BE2C (cell line): Measurements from ENCODE around the gene GNPDA1.
"Not testable (repeated sequence)": the region's sequence is repeated elsewhere in the genome, so short reads cannot be mapped to it uniquely, and the experiment has no call there.

Experiments used
- DNase-seq: peaks from one replicate; pipeline ENCODE4 v3.0.0-alpha.2; 2020
- H3K27me3 ChIP-seq: fragments of 250-450 bp; sonication (Bioruptor Pico); 2 replicates; pipeline ENCODE4 v1.5.1; 2020; ENCODE audit warnings: mild to moderate bottlenecking
- H3K36me3 ChIP-seq: fragments of 250-450 bp; sonication (Bioruptor Pico); 2 replicates; pipeline ENCODE4 v1.5.1; 2020; ENCODE audit warnings: mild to moderate bottlenecking
- H3K4me1 ChIP-seq: fragments of 250-450 bp; sonication (Bioruptor Pico); 2 replicates; pipeline ENCODE4 v1.5.1; 2020
- H3K4me3 ChIP-seq: 2 replicates; pipeline ENCODE4 v1.5.1; 2011; ENCODE audit warnings: low read depth, low read length
- H3K9me3 ChIP-seq: fragments of 250-450 bp; sonication (Bioruptor Pico); 2 replicates; pipeline ENCODE4 v1.5.1; 2020
- TF ChIP-seq, protein P1 (sequence below): IDR thresholded peaks from 2 replicates; pipeline ENCODE4 v1.5.1; 2012; ENCODE audit warnings: mild to moderate bottlenecking, low read depth, low read length

Gene GNPDA1

DNA sequence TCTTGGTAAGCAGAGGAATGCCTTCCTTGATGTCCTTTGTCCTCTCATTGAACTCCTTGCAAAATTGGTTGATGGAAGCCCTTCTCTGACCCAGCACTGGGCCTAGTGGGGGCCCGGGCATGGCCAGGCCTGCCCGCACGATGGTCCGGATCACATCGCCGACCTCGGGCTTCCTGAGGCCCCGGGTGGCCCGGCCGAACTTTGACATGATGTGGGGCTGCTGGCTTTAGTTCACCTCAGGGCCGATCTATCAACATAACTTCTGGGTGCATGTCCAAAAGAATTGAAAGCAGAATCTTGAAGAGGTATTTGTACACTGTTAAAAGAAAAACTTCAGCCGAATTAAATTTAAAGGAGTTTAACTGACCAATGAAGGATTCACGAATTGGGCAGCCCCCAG, 24.1 kb upstream of the GNPDA1 start:
- peaks cover 10% of the 10 kb centered on the region; the same call in 1 of the 2 replicates for H3K4me1 ChIP-seq
- H3K9me3 ChIP-seq: no peaks in the 10 kb centered on the region
- no peaks in the 10 kb centered on the region for H3K36me3 ChIP-seq
- TF ChIP-seq, protein P1, sequence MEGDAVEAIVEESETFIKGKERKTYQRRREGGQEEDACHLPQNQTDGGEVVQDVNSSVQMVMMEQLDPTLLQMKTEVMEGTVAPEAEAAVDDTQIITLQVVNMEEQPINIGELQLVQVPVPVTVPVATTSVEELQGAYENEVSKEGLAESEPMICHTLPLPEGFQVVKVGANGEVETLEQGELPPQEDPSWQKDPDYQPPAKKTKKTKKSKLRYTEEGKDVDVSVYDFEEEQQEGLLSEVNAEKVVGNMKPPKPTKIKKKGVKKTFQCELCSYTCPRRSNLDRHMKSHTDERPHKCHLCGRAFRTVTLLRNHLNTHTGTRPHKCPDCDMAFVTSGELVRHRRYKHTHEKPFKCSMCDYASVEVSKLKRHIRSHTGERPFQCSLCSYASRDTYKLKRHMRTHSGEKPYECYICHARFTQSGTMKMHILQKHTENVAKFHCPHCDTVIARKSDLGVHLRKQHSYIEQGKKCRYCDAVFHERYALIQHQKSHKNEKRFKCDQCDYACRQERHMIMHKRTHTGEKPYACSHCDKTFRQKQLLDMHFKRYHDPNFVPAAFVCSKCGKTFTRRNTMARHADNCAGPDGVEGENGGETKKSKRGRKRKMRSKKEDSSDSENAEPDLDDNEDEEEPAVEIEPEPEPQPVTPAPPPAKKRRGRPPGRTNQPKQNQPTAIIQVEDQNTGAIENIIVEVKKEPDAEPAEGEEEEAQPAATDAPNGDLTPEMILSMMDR: no peak
- H3K27me3 ChIP-seq: no peaks in the 10 kb centered on the region
- no peak overlapping the region for H3K4me3 ChIP-seq
- DNase-seq: no peak

DNA sequence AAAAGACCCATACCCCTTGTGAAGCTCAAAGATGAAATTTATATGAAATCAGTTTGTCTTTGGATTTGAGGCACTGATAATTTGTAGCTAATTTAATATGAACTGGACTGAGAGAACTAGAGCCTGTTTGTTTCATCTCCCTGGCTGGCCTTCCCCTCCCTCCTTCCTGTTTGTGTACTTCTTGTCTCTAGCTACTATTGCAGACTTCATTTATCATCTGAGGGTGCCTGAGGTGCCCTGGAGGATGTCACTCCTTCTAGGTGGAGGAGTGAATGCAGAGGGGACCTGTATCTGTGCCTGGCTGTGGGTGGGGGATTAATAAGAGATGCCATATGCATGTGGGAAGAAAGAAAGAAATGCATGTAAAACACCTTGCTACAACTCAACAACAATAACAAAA, 22.2 kb upstream of the GNPDA1 start:
- no peak for DNase-seq

DNA sequence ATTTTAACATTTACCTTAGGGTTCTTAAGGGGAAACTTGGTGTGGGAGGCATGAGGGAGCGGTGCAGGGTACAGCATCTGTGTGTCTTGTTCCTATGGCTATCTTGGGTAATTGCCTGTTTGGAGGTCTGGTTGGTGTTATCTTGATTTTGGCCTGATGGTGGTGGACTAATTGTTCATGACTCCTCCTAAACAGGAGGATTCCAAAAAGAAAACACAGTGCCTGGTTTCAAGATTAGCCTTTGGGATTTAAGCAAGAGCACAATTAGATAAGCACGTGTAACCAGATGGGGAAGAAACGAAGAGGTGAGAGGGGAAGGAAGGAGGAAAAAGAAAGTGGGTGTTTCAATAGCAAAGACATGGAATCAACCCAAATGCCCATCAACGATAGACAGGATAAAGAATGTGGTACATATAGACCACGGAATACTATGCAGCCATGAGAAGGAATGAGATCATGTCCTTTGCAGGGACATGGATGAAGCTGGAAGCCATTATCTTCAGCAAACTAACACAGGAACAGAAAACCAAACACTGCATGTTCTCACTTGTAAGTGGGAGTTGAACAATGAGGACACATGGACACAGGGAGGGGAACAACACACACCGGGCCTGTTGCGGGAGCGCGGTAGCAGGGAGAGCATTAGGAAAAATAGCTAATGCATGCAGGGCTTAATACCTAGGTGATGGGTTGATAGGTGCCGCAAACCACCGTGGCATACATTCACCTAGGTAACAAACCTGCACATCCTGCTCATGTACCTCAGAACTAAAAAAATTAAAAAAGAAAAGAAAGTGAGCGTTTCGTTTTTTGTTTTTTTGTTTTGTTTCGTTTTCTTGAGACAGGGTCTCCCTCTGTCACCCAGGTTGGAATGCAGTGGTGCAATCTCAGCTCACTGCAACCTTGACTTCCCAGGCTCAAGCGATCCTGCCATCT, 21.1 kb upstream of the GNPDA1 start:
- DNase-seq: peak; percentile 21
- H3K27me3 ChIP-seq, H3K4me3 ChIP-seq, H3K9me3 ChIP-seq, H3K36me3 ChIP-seq: not testable (repeated sequence)
- H3K4me1 ChIP-seq: peaks cover 10% of the 10 kb centered on the region; the same call in 1 of the 2 replicates

More for the DNA sequence above, 22.2 kb upstream of the GNPDA1 start:
- peaks cover 10% of the 10 kb centered on the region; the same call in 1 of the 2 replicates for H3K4me1 ChIP-seq
- no peaks in the 10 kb centered on the region for H3K36me3 ChIP-seq
- H3K4me3 ChIP-seq: no peak overlapping the region
- no peaks in the 10 kb centered on the region for H3K27me3 ChIP-seq
- TF ChIP-seq, protein P1: no peak
- H3K9me3 ChIP-seq: no peaks in the 10 kb centered on the region

DNA sequence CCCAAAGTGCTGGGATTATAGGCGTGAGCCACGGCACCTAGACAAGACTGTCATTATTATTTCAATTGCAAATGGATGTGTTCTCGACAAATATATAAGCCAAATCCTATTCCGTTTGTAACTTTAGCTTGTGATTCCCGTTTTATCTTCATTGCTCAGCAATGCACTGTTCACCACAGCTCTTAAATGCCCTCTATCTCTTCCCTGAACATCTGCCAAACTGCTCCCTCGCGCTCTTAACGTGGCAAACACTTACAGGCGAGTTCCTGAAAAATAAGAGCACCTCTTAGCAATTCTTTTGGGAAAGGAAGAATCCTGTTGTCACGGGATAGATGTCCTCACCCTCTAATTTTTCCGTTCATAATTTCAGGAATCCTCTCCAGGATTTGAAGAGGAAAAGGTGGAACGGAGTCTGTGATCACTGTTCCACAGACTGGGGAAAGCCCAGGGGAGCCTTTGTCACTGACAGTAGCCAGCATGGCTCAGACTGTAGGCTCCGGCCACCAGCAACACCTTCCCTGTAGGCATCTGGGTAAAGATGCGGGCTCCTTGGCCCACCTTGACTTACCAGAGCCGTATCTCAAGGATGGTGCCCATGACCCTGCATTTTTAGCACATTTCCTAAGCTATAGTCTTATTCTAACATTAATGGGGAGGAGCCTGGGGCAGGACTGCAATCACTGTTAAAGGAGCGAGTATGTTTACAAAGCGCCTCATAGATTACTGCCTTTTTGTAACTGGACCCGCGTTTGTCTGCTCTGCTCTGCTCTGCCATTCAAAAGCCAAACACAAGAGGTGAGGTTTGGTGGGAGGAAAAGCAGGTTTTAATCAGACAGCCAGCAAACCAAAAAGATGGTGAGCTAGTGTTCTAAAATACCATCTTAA, 20.2 kb upstream of the GNPDA1 start:
- H3K4me3 ChIP-seq: peak overlapping the region; percentile 10; the same call in 1 of the 2 replicates
- TF ChIP-seq, protein P1: no peak
- H3K9me3 ChIP-seq: no peaks in the 10 kb centered on the region
- peak; percentile 37 for DNase-seq
- H3K36me3 ChIP-seq: no peaks in the 10 kb centered on the region
- peaks cover 10% of the 10 kb centered on the region; the same call in 1 of the 2 replicates for H3K4me1 ChIP-seq
- H3K27me3 ChIP-seq: no peaks in the 10 kb centered on the region

DNA sequence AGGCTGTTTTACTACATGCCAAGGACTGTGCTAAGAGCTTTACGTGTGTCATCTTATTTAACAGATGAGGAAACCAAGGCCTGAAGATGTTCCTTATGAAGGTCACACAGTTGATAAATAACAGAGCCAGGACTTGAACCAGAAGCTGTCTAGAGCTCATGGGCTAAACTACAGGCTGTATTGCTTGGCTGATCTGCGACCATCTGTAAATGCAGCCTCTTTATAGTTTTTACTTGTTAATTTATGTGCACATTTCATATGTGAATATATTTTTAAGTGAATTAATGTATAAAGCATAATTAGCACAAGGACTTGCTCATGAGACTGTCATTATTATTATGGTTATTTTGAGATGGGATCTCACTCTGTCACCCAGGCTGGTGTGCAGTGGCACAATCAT, 19.3 kb upstream of the GNPDA1 start:
- TF ChIP-seq, protein P1: no peak
- H3K9me3 ChIP-seq: no peaks in the 10 kb centered on the region
- no peaks in the 10 kb centered on the region for H3K36me3 ChIP-seq
- peaks cover 10% of the 10 kb centered on the region; the same call in 1 of the 2 replicates for H3K4me1 ChIP-seq
- no peak for DNase-seq
- no peak overlapping the region for H3K4me3 ChIP-seq
- H3K27me3 ChIP-seq: no peaks in the 10 kb centered on the region

DNA sequence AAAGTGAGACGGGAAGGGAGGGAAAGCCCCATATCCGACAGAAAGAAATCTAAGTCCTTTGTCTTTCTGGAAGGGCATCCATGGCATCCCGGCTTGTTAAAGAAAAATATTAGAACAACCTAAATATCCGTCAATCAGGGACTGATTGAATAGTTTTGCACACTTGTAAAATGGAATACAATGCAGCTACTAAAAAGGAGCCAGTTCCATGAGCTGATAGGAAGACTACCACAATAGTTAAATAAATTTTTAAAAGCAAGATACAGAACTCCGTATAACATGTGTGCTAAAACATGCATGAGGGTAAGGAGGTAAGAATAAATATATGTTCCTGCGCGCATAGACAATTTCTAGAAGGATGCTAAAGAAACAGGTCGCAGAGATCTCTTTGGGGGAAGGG, 12.8 kb upstream of the GNPDA1 start:
- H3K36me3 ChIP-seq: no peaks in the 10 kb centered on the region
- no peaks in the 10 kb centered on the region for H3K9me3 ChIP-seq
- peaks cover 2% of the 10 kb centered on the region; the same call in 1 of the 2 replicates for H3K4me1 ChIP-seq
- no peak for DNase-seq
- TF ChIP-seq, protein P1: no peak
- no peak overlapping the region for H3K4me3 ChIP-seq
- no peaks in the 10 kb centered on the region for H3K27me3 ChIP-seq
